COR-L47 (cell line): ENCODE measurements around the gene CPHXL.

ENCODE experiments used
- DNase-seq: peaks from one replicate; lab custom pipeline; 2025; lab: John Stamatoyannopoulos, UW

CPHXL gene

GRCh38 chr16:75701361-75701760, 24.9 kb downstream of the CPHXL start, which contains the start of gene DUXB:
Gene DUXB (minus strand): TSS chr16:75701461. CDS start chr16:75701418, 43 bp downstream.
- no peak for DNase-seq

- DNase-seq: no peak
Observed at GRCh38 chr16:75697571-75697970, 28.7 kb downstream of the CPHXL start.

GRCh38 chr16:75695708-75696107, 30.6 kb downstream of the CPHXL start:
- DNase-seq: no peak

- no peak for DNase-seq
Observed at GRCh38 chr16:75687361-75687760, 38.9 kb downstream of the CPHXL start.

GRCh38 chr16:75682308-75682707, 44.0 kb downstream of the CPHXL start:
- no peak for DNase-seq

- DNase-seq: no peak
Observed at GRCh38 chr16:75679366-75679765, 46.9 kb downstream of the CPHXL start.

- DNase-seq: no peak
Observed at GRCh38 chr16:75676909-75677308, 49.4 kb downstream of the CPHXL start, which contains the start of gene CPHXL2. Gene CPHXL2 (minus strand): TSS chr16:75677009. CDS start chr16:75676999, 10 bp downstream.

- no peak for DNase-seq
Observed at GRCh38 chr16:75667503-75667902, 58.8 kb downstream of the CPHXL start.
